ENCODE results near the gene SPRR2B. TPM values are rescaled to one million over a fixed set of nuclear protein-coding genes. Genes with fewer than 3 reads are reported as not detected.

Gene SPRR2B
- total and polyA plus RNA-seq, 9 of the 15 experiments (the other 6 are each of a cell fraction or from before 2014, with no cell fraction given) = not detected

GRCh38 chr1:153058826-153059784, 12.3 kb downstream of the SPRR2B start (continued):
- no peak for TF ChIP-seq GABPB1 (CRISPR knock-in tag; IDR thresholded peaks at IDR 0.05)
- TF ChIP-seq ZNF696 (CRISPR knock-in tag; conservative IDR thresholded peaks at IDR 0.05) = no peak
- TF ChIP-seq RBM14 (IDR thresholded peaks at IDR 0.05; ENCODE audit: borderline replicate concordance, insufficient read depth, low read depth, low read length) = no peak
- no peak for TF ChIP-seq ZBTB1 (CRISPR knock-in tag; IDR thresholded peaks at IDR 0.05; ENCODE audit: borderline replicate concordance, low read depth)
- peak; percentile 88 for TF ChIP-seq CREM (IDR thresholded peaks at IDR 0.05; ENCODE audit: low read depth)
- TF ChIP-seq ZBTB7A (IDR thresholded peaks at IDR 0.05; ENCODE audit: borderline replicate concordance, control insufficient read depth, low read depth, low read length) = peak; percentile 61
- no peak for TF ChIP-seq TFAP4 (CRISPR knock-in tag; IDR thresholded peaks at IDR 0.05; ENCODE audit: borderline replicate concordance)
- no peak for TF ChIP-seq ZNF3 (CRISPR knock-in tag; IDR thresholded peaks at IDR 0.05)
- 0 out of 4 replicates have a peak, but pooled peaks of 1 of the 2 experiments have one; percentile 42 for TF ChIP-seq ZNF639 (CRISPR knock-in tag; conservative IDR thresholded peaks at IDR 0.05 in 1 of 2, IDR thresholded peaks at IDR 0.05 in 1 of 2)
- no peak for TF ChIP-seq ZFP1 (CRISPR knock-in tag; IDR thresholded peaks at IDR 0.05)
- no peak for TF ChIP-seq ZNF592 (IDR thresholded peaks at IDR 0.05)
- TF ChIP-seq MTA3 (IDR thresholded peaks at IDR 0.05; ENCODE audit: borderline replicate concordance) = peak; percentile 75
- TF ChIP-seq MYNN (IDR thresholded peaks at IDR 0.05) = peak; percentile 91
- TF ChIP-seq MYNN (CRISPR knock-in tag; IDR thresholded peaks at IDR 0.05) = no peak
- TF ChIP-seq ZBTB8A (IDR thresholded peaks at IDR 0.05; ENCODE audit: partially characterized antibody) = no peak
- TF ChIP-seq ATF7 (IDR thresholded peaks at IDR 0.05) = peak; percentile 82
- TF ChIP-seq SOX6 (IDR thresholded peaks at IDR 0.05) = peak; percentile 81
- TF ChIP-seq HDAC2 (IDR thresholded peaks at IDR 0.05) = peak; percentile 76
- no peak for TF ChIP-seq E2F4 (CRISPR knock-in tag; IDR thresholded peaks at IDR 0.05; ENCODE audit: low read depth)
- peak; percentile 90 for TF ChIP-seq KLF16 (IDR thresholded peaks at IDR 0.05)
